ENCODE data around the gene CAPN10.

GRCh38 chr2:240638512-240639160, 52.1 kb downstream of the CAPN10 start:
- TF ChIP-seq CTCF (conservative IDR thresholded peaks at IDR 0.05 in 1 of 2, IDR thresholded peaks at IDR 0.05 in 1 of 2; ENCODE audit: extremely low read depth in 1 of 2, insufficient read depth in 1 of 2, low read depth in 1 of 2, low read length in 2 of 2) (no peak), EZH2 (IDR thresholded peaks at IDR 0.05; ENCODE audit: borderline replicate concordance, low read length) (no peak)
